Measurements from ENCODE around the gene AGTPBP1. TPM values are rescaled to one million over a fixed set of nuclear protein-coding genes. Genes with fewer than 3 reads are reported as not detected.

Gene AGTPBP1
- total and polyA plus RNA-seq, 9 of the 15 experiments (the other 6 are each of a cell fraction or from before 2014, with no cell fraction given): 1.4 to 7.9 (median 4.6) TPM

- Histone ChIP-seq H4K20me1 (replicated peaks; ENCODE audit: control insufficient read depth, insufficient read depth, low read length) (no peaks in the 10 kb centered on the region), H3K27ac (ENCODE audit: extremely low read depth, low read depth, low read length) (no peak overlapping the region), H3K27me3 (ENCODE audit: control insufficient read depth in 2 of 2, insufficient read depth in 2 of 2, low read length in 2 of 2) (no peaks in the 10 kb centered on the region), H3K9me3 (replicated peaks; ENCODE audit: control insufficient read depth, insufficient read depth, low read depth, low read length) (no peaks in the 10 kb centered on the region), H3K9me1 (ENCODE audit: control insufficient read depth, insufficient read depth, low read length) (no peaks in the 10 kb centered on the region), H3K9ac (ENCODE audit: insufficient read depth in 1 of 2, low read depth in 2 of 2, low read length in 2 of 2) (no peak overlapping the region), H3K4me2 (ENCODE audit: insufficient read depth, low read length) (no peak overlapping the region), H3K36me3 (ENCODE audit: control insufficient read depth, insufficient read depth, low read length) (no peaks in the 10 kb centered on the region), H3K79me2 (ENCODE audit: control insufficient read depth, insufficient read depth, low read length) (no peaks in the 10 kb centered on the region), H3K4me3 (no peak overlapping the region), H3K4me1 (replicated peaks in 1 of 2; ENCODE audit: control insufficient read depth in 2 of 2, insufficient read depth in 2 of 2, low read length in 2 of 2) (no peaks in the 10 kb centered on the region), H2AFZ (ENCODE audit: low read depth, low read length) (no peak overlapping the region)
- in situ Hi-C loops (cut with MboI) (no loop called here), intact Hi-C loops (cut with micrococcal nuclease) (no loop called here)
- no peak for DNase-seq (ENCODE audit: extremely low read depth in 1 of 4, low spot score in 3 of 4)
- ChIA-PET POLR2A (no interaction called here), CTCF (ENCODE audit: low intra/inter-chr PET ratio) (no interaction called here)
- no TSS peak for BruUV-seq (replicated peaks)
- no peak for ATAC-seq
- 41% methylated on average over 2 of the region's 2 CpGs for WGBS (ENCODE audit: insufficient coverage, low coverage, missing lambda C conversion rate)
- FAIRE-seq: no peak
- no peak for TF ChIP-seq MTA2 (IDR thresholded peaks at IDR 0.05; ENCODE audit: low read depth)
- TF ChIP-seq ZBTB34 (CRISPR knock-in tag; IDR thresholded peaks at IDR 0.05): no peak
- no peak for TF ChIP-seq IRF2 (CRISPR knock-in tag; IDR thresholded peaks at IDR 0.05)
- no peak for TF ChIP-seq SRSF1 (IDR thresholded peaks at IDR 0.05; ENCODE audit: low read depth, low read length)
- TF ChIP-seq ERF (CRISPR knock-in tag; IDR thresholded peaks at IDR 0.05): no peak
- TF ChIP-seq MLX (CRISPR knock-in tag; conservative IDR thresholded peaks at IDR 0.05): no peak
- TF ChIP-seq PTTG1 (tag; IDR thresholded peaks at IDR 0.05; ENCODE audit: low read depth): no peak
- no peak for TF ChIP-seq MAX (CRISPR knock-in tag; IDR thresholded peaks at IDR 0.05)
Measured at GRCh38 chr9:85688361-85688760, 53.4 kb downstream of the AGTPBP1 start.

Data from K562 (cell line).